Suprapubic skin (tissue), 4 donors: ENCODE measurements around the gene ZNF791. TPM values are rescaled to one million over a fixed set of nuclear protein-coding genes. Genes with fewer than 3 reads are reported as not detected.

Experiments used
- DNase-seq, 2 donors: peaks; one replicate each; pipeline ENCODE4 v3.0.0-alpha.2; 2019; ENCODE audit warnings: low spot score in 2 of 2
- H3K27ac ChIP-seq: fragments of 200-600 bp; sonication (generic); one replicate; pipeline ENCODE4 v1.5.1; 2019
- H3K27me3 ChIP-seq: fragments of 200-600 bp; sonication (generic); one replicate; pipeline ENCODE4 v1.5.1; 2019
- H3K36me3 ChIP-seq: fragments of 200-600 bp; sonication (generic); one replicate; pipeline ENCODE4 v1.5.1; 2019
- H3K4me1 ChIP-seq: fragments of 200-600 bp; sonication (generic); one replicate; pipeline ENCODE4 v1.5.1; 2019
- H3K4me3 ChIP-seq: fragments of 200-600 bp; sonication (generic); one replicate; pipeline ENCODE4 v1.5.1; 2019; ENCODE audit warnings: mild to moderate bottlenecking
- H3K9me3 ChIP-seq: fragments of 200-600 bp; sonication (generic); one replicate; pipeline ENCODE4 v1.5.1; 2019
- CTCF ChIP-seq, 2 donors: fragments of 200-600 bp in 1 of 2; fragments of 450-650 bp in 1 of 2; sonication (generic) in 1 of 2; IDR thresholded peaks; one replicate each; pipeline ENCODE4 v1.5.1; 2016 to 2019; ENCODE audit warnings: antibody characterized with exemption in 2 of 2, mild to moderate bottlenecking in 1 of 2, moderate library complexity in 1 of 2
- EP300 ChIP-seq: sonication (generic); formaldehyde crosslinking; IDR thresholded peaks from one replicate; pipeline ENCODE4 v1.6.1; 2017; ENCODE audit warnings: antibody characterized with exemption
- POLR2A ChIP-seq, 2 donors: fragments of 450-650 bp; IDR thresholded peaks; one replicate each; pipeline ENCODE4 v1.6.1; 2017; ENCODE audit warnings: antibody characterized with exemption in 2 of 2, mild to moderate bottlenecking in 2 of 2, moderate library complexity in 2 of 2
- POLR2AphosphoS5 ChIP-seq, 3 donors: sonication (generic); formaldehyde crosslinking; IDR thresholded peaks; one replicate each; pipeline ENCODE4 v1.6.1; 2017; ENCODE audit warnings: antibody characterized with exemption in 3 of 3
- whole genome bisulfite sequencing: methylation state at CpG from one replicate; pipeline ENCODE4 v1.1.5; 2018; 5-methylcytosine and 5-hydroxymethylcytosine counted together
- total RNA-seq, 4 donors: library from RNA; depleted of rRNA; stranded (reverse); fragments of >200 nt; gene quantifications; one replicate each; pipeline ENCODE4 v1.1.0, GENCODE V29; 2016

ZNF791 gene
- total RNA-seq, 4 donors from 2014 or later: 14.3 to 36.1 (median 17.3) TPM

DNA sequence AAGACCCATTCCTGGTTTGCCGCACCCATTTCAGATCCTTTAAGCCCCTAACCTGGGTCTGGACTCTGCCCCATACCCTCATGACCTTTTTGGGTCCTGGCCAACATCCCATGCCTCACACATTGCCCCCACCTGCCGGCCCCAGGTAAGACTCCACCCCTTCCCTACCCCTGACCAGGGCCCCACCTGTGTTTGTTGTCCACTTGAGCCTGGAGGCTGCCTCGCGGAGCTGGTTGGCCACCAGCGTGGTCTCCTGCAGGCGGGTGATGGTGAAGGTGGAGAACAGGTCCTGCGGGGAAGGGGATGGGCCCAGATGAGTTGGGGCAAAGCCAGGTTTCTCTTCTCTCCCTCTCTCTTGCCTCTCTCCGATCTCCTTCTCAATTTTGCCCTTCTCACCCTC is 36.3 kb downstream of the ZNF791 start:
- H3K4me3 ChIP-seq: no peak overlapping the region
- H3K9me3 ChIP-seq: no peaks in the 10 kb centered on the region
- no peak for DNase-seq
- no peak for TF ChIP-seq POLR2A (IDR thresholded peaks at IDR 0.05)
- TF ChIP-seq CTCF (IDR thresholded peaks at IDR 0.05): no peak
- TF ChIP-seq EP300: no peak
- TF ChIP-seq POLR2AphosphoS5 (IDR thresholded peaks at IDR 0.05): no peak
- 76% methylated on average over 8 of the region's 8 CpGs for WGBS
- H3K27me3 ChIP-seq: no peaks in the 10 kb centered on the region
- H3K4me1 ChIP-seq: peaks cover 13% of the 10 kb centered on the region
- H3K27ac ChIP-seq: no peak overlapping the region
- H3K36me3 ChIP-seq: peaks cover 6% of the 10 kb centered on the region

- Histone ChIP-seq H3K36me3 (peaks cover 9% of the 10 kb centered on the region), H3K4me1 (peaks cover 13% of the 10 kb centered on the region), H3K9me3 (no peaks in the 10 kb centered on the region), H3K27me3 (no peaks in the 10 kb centered on the region), H3K27ac (no peak overlapping the region), H3K4me3 (peak overlapping the region; percentile 22)
- no peak for TF ChIP-seq EP300
- no peak for TF ChIP-seq POLR2AphosphoS5 (IDR thresholded peaks at IDR 0.05)
- TF ChIP-seq POLR2A (IDR thresholded peaks at IDR 0.05): no peak
- no peak for TF ChIP-seq CTCF (IDR thresholded peaks at IDR 0.05)
- no peak for DNase-seq
- WGBS: 16% methylated on average over 20 of the region's 31 CpGs
These were observed 36.9 kb downstream of the ZNF791 start for GRCh38 chr19:12647490-12648071.

DNA sequence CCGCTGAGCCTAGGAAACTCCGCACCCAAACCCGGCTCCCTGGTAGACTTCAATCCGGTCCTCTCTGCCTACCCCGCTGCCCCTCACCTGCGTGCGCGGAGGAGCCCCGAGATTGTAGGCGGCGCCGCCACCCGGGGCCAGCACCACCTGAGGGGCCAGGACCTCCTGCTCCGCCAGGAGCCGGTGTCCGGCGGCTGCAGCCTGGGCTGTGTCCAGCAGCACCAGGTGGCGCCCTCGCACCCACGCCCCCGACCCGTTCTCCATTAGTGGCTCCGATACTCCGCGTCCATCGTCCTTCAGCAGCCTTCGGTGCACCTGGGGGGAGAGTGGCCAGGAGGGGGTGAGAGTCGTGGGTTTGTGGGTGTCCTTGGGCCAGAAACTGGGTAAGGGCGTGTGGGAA is 37.4 kb downstream of the ZNF791 start:
- H3K4me1 ChIP-seq: peaks cover 13% of the 10 kb centered on the region
- no peaks in the 10 kb centered on the region for H3K9me3 ChIP-seq
- peak overlapping the region; percentile 22 for H3K4me3 ChIP-seq
- no peak overlapping the region for H3K27ac ChIP-seq
- WGBS: 11% methylated on average over 22 of the region's 29 CpGs
- H3K27me3 ChIP-seq: no peaks in the 10 kb centered on the region
- no peak for DNase-seq
- TF ChIP-seq POLR2AphosphoS5 (IDR thresholded peaks at IDR 0.05) (no peak), POLR2A (IDR thresholded peaks at IDR 0.05) (no peak), EP300 (no peak), CTCF (IDR thresholded peaks at IDR 0.05) (no peak)
- peaks cover 9% of the 10 kb centered on the region for H3K36me3 ChIP-seq

DNA sequence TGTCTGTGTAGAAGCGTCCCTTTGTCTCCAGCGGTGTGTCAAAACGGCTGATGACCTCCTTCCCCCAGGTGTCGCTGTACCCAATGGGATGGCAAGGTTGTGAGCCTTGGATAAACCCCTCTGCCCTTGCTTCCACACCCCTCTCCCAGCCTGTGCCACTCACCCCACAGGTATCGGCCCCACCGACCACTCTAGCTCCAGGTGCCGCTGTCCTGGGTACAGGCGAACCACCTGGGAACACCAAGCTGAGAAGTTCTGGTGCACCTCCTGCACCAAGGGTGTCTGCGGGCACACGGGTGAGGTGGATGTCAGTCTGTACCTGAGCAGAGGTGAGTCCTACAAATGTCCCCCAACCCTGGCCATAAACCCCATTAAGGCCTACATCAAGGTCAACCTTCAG is 39.2 kb downstream of the ZNF791 start:
- H3K27ac ChIP-seq: no peak overlapping the region
- H3K4me3 ChIP-seq: no peak overlapping the region
- no peak for DNase-seq
- H3K9me3 ChIP-seq: no peaks in the 10 kb centered on the region
- no peak for TF ChIP-seq POLR2AphosphoS5 (IDR thresholded peaks at IDR 0.05)
- H3K27me3 ChIP-seq: no peaks in the 10 kb centered on the region
- peaks cover 13% of the 10 kb centered on the region for H3K4me1 ChIP-seq
- WGBS: 98% methylated on average over 6 of the region's 10 CpGs
- H3K36me3 ChIP-seq: peaks cover 17% of the 10 kb centered on the region

DNA sequence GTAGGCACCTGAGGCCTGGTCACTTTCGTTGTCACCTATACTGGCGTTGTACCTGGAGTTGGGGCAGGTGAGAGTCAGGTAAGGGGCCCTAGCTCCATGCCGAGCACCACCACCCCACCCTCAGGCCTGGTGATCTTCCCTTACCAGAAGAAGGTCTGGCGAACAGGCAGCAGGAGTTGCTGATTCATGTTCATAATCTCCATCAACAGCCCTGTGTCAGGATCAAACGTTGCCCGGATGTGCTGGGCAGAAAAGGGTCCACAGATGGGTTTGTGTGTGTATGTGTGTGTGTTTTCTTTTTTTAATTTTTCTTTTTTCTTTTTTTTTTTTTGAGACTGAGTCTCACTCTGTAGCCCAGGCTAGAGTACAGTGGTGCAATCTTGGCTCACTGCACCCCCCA is 41.5 kb downstream of the ZNF791 start:
- Histone ChIP-seq H3K4me3 (no peak overlapping the region), H3K27me3 (no peaks in the 10 kb centered on the region), H3K27ac (no peak overlapping the region), H3K36me3 (peaks cover 38% of the 10 kb centered on the region), H3K4me1 (peaks cover 13% of the 10 kb centered on the region), H3K9me3 (no peaks in the 10 kb centered on the region)
- no peak for TF ChIP-seq POLR2AphosphoS5 (IDR thresholded peaks at IDR 0.05)
- no peak for TF ChIP-seq EP300
- TF ChIP-seq CTCF (IDR thresholded peaks at IDR 0.05): no peak
- TF ChIP-seq POLR2A (IDR thresholded peaks at IDR 0.05): no peak
- 98% methylated on average over 6 of the region's 6 CpGs for WGBS
- DNase-seq: no peak

DNA sequence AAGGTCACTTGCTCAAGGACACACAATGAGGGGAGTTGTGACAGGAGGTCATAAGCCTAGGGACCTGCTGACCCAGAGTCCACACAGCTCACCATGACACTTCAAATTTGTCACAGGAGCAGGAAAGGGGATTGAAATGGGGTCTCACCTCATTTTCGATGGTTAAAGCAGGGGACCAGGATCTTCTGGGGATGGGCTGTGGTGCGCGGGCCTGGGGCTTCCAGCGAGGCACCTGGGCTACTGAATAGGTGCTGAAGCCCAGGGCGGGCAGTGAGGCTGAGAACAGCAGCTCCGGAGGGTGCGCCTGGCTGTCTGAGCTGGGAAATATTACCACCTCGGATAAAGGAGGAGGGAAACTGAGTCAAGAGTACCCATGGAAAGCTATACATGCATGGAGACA is 44.8 kb downstream of the ZNF791 start:
- Histone ChIP-seq H3K9me3 (no peaks in the 10 kb centered on the region), H3K4me1 (no peaks in the 10 kb centered on the region), H3K27me3 (no peaks in the 10 kb centered on the region), H3K4me3 (no peak overlapping the region), H3K36me3 (peaks cover 66% of the 10 kb centered on the region), H3K27ac (no peak overlapping the region)
- no peak for DNase-seq
- WGBS: 95% methylated on average over 8 of the region's 8 CpGs
- TF ChIP-seq EP300: no peak
- TF ChIP-seq POLR2A (IDR thresholded peaks at IDR 0.05): no peak
